ES-I3 (cell line): ENCODE results near the gene PTPN18.

ENCODE experiments used
- H3K36me3 ChIP-seq: 2 replicates; pipeline ENCODE4 v1.6.1; 2013; ENCODE audit warnings: mild to moderate bottlenecking, low read length, control low read depth, moderate library complexity; ENCODE audit not compliant: insufficient read depth
- H3K4me1 ChIP-seq: 2 replicates; pipeline ENCODE4 v1.6.1; 2013; ENCODE audit warnings: mild to moderate bottlenecking, control low read depth, low read length; ENCODE audit not compliant: insufficient read depth
- H3K9ac ChIP-seq: 2 replicates; pipeline ENCODE4 v1.6.1; 2013; ENCODE audit warnings: low read depth, mild to moderate bottlenecking, low read length, moderate library complexity
- H3K9me3 ChIP-seq: 2 replicates; pipeline ENCODE4 v1.6.1; 2013; ENCODE audit warnings: mild to moderate bottlenecking, low read length, moderate library complexity; ENCODE audit not compliant: control insufficient read depth, insufficient read depth

The PTPN18 gene

DNA sequence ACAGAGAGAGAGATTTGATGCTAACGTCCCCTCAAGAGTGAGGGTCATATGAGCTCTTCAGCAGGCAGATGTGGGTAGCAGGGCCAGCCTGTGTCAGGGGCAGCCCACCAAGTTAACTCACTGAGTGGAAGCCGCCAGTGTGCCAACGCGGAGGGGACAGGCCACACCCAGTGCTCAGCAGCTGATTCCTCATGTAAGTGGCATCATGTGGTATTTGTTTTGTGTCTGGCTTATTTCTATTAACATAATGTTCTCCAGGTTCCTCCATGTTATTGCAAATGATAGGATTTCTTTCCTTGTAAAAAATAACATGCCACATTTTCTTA is 9.2 kb upstream of the PTPN18 start:
- Histone ChIP-seq H3K36me3 (peaks cover 14% of the 10 kb centered on the region), H3K9ac (no peak overlapping the region), H3K4me1 (no peaks in the 10 kb centered on the region), H3K9me3 (no peaks in the 10 kb centered on the region)

DNA sequence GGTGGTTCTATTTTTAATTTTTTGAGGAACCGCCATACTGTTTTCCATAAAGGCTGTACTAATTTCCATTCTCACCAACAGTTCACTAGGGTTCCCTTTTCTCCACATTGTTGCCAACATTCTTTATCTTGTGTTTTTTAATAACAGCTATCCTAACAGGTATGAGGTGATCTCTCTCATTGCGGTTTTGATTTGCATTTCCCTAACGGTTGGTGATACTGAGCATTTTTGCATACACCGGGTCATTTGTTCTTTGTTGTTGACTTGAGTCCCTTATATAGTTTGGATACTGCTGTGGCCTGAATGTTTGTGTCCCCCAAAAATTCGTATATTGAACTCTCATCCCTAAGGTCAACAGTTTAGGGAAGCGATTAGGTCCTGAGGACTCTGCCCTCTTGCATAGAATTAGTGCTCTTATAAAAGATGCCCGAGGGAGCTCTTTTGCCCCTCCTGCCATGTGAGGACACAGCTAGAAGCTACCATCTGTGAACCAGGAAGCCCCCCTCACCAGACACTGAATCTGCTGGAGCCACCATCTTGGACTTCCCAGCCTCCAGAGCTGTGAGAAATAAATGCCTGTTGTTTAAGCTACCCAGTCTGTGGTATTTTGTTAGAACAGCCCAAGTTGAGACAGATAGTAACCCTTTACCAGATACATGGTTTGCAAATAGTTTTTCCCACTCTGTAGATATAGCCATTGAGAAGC is 8.5 kb upstream of the PTPN18 start:
- Histone ChIP-seq H3K9me3 (no peaks in the 10 kb centered on the region), H3K36me3 (peaks cover 14% of the 10 kb centered on the region), H3K9ac (no peak overlapping the region), H3K4me1 (no peaks in the 10 kb centered on the region)

DNA sequence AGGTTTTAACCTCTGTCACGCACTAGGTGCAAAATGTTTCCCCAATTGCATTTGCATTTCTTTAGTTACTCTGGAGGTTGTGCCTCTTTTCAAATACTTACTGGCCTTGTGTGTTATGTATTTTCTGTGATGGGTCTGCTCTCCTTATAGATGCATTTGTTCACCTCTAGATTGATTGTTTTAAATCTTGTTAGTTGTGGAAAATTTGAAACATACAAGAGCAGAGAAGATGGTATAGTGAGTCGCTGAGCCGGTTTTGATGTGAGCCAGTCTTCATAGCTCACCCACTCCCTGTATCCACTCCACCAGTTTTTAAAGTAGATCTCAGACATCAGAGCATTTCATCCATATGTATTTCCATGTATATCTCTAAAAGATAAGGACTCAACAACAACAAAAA is 6.7 kb upstream of the PTPN18 start:
- H3K9ac ChIP-seq: no peak overlapping the region
- H3K9me3 ChIP-seq: no peaks in the 10 kb centered on the region
- peaks cover 14% of the 10 kb centered on the region for H3K36me3 ChIP-seq
- H3K4me1 ChIP-seq: no peaks in the 10 kb centered on the region

DNA sequence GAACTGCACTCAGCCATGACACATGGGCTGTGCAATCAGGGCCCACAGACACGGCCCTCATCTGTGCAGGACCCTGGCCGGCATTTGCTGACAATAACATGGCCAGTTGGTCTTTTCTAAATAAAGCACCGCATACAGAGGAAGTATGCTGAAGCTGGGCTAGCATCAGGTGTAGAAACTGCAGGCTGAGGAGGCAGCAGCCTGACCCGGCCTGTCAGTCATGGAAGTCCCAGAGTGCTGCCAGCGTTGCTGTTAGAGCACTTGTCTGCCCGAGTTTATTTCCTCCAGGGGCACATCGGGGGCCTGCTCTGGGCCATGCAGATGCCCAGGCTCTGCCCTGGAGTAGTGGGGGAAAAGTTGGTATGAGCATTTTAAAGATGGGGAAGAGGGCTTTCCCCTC is 4.1 kb upstream of the PTPN18 start:
- peaks cover 3% of the 10 kb centered on the region; the same call in 1 of the 2 replicates for H3K36me3 ChIP-seq
- H3K4me1 ChIP-seq: no peaks in the 10 kb centered on the region
- H3K9me3 ChIP-seq: no peaks in the 10 kb centered on the region
- no peak overlapping the region for H3K9ac ChIP-seq

DNA sequence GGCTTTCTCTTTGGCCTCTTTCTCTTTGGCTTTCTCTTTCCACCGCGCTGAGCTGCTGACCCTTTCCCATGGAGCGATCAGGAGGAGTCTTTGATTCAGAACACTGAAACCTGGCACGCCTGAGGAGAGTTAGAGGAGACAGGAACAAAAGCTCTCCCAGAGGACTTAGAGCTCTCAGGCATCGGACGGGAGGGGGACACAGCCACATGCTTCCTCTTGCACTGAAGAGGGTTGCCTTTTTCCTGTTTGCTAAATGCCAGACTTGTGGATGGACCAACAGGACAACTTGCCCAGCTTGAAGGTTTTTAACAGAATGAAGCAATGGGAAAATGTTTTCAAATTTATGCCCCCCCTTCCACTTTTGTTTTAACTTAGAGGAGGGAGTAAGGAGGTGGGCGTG is 3.6 kb upstream of the PTPN18 start:
- H3K4me1 ChIP-seq: no peaks in the 10 kb centered on the region
- no peaks in the 10 kb centered on the region for H3K9me3 ChIP-seq
- no peak overlapping the region for H3K9ac ChIP-seq
- H3K36me3 ChIP-seq: peaks cover under 1% of the 10 kb centered on the region; the same call in 1 of the 2 replicates

DNA sequence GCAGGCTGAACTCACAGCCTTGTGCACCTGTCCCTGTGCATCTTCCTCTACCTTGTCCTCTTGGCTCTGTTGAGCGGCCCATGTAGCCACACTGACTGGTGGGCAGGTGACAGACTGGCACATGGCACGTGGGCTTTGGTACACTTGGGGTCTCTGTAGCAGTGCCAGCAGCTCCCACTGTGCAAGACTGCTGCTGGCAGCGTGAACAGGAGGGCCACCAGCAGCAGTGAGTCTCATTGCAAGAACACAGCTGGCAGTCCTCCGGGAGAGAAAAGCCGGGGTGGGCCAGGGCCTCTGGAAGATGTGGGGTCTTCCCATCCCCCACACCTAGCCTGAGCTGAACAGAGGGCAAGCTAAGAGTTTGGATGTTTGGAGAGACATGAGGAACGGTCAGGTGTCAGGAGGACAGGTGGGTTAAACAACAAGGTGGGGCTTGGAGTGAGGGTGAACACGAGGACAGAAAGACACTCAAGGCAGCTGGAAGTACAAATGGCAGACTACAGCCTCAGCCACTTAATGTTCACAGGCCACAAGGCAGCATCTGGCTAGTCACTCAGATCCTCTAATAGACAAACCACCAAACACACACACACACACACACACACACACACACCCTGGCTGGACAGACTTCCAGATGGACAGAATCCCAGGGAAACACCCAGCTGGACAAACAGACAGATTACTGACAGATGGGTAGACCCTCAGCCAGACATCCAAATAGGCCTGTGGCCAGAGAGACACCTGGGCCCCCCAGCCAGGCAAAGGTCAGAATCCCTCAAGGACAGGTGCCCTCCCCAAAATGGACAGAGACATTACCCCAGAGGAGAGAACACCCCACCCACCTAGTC is 2.3 kb upstream of the PTPN18 start:
- Histone ChIP-seq H3K4me1 (no peaks in the 10 kb centered on the region), H3K36me3 (no peaks in the 10 kb centered on the region; the same call in 1 of the 2 replicates), H3K9ac (no peak overlapping the region), H3K9me3 (no peaks in the 10 kb centered on the region)

DNA sequence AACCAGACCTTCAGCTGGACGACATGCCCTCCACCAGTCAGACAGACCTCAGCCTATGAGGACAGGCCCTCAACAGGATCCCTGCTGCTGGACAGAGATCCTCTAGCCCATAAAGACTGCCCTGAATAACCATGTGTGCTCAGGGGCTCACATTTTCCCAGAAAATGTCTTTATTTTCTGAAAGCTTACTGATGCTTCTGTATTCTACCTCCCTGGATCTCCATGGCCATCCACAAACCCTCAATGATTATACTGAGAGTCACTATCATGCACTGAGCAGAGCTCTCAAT is 1.8 kb upstream of the PTPN18 start:
- Histone ChIP-seq H3K9me3 (no peaks in the 10 kb centered on the region), H3K36me3 (no peaks in the 10 kb centered on the region), H3K4me1 (no peaks in the 10 kb centered on the region), H3K9ac (no peak overlapping the region)

DNA sequence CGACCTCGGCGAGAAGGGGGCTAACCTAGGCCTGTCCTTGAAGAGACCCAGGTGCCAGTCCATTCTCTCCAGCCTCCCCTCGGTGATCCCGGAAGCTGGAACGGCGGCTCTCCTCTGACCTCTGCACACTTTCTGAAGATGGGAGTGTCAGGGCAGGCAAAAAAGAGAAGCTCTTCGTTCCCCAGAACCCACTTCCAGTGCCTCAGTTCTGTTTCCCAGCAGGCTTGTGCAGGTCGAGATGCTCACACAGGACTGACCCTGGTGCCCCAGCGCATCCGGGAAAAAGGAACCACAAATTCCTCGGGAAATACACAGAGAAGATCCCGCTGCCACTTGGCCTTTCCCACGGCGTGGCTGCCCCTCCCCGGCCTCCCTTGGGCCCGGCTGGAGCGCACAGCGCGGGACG is 681 bp upstream of the PTPN18 start:
- H3K4me1 ChIP-seq: no peaks in the 10 kb centered on the region
- H3K36me3 ChIP-seq: no peaks in the 10 kb centered on the region
- peak overlapping the region; percentile 83; the same call in 1 of the 2 replicates for H3K9ac ChIP-seq
- no peaks in the 10 kb centered on the region for H3K9me3 ChIP-seq

DNA sequence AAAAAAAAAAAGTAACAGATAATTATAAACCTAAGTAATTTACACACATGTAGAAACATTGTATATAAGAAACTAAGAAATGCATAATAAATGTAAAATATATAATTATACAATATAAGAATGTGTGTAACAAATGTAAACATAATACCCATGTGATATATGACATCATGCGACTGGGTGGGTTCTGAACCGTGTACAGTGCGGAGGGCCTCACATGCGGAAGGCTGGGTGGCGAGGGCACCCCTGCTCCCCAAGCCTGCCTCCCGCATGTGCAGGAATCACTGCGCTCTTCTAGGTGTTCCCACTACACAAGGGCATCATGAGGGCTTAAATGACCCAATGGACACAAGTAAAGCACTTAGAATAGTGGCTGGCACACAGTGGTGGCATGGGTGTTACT is 2.0 kb downstream of the PTPN18 start:
- Histone ChIP-seq H3K9me3 (no peaks in the 10 kb centered on the region), H3K9ac (no peak overlapping the region), H3K36me3 (no peaks in the 10 kb centered on the region), H3K4me1 (no peaks in the 10 kb centered on the region)

DNA sequence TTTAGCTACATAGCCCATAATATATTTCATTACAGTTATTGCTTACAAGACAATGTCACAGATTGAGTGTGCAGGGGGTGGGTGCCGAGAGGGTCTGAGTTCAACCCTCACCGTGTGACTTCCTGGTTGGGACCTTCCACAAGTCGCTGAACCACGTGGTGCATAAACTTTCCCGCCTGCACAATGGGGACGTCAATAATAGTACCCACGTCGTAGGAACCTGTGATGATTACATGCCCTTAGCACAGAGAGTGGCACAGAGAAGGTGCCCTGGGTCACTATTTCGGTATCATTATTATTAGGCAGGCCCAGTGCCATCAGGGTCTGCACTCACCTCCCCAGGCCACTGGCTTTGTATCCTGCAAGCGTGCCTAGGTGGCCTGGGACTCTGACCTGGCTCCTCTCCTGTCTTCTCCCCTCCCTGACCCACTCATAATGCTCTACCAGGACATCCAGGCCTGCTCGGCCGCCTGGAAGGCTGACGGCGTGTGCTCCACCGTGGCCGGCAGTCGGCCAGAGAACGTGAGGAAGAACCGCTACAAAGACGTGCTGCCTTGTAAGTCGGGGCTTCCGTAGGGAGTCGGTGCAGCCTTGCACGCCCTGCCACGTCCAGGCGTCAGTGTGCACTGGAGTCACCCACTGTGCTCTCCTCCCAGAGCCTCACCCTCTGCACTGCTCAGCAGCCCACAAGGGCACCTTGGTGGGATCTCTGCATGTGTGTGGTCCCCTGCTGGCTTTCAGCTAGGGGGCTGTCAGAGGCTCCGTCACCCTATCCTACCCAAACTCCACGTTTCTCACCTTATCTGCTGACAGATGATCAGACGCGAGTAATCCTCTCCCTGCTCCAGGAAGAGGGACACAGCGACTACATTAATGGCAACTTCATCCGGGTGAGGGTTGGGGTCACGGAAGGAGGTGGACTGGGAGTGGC is 2.8 kb downstream of the PTPN18 start:
- no peaks in the 10 kb centered on the region for H3K36me3 ChIP-seq
- H3K9ac ChIP-seq: no peak overlapping the region
- no peaks in the 10 kb centered on the region for H3K9me3 ChIP-seq
- no peaks in the 10 kb centered on the region for H3K4me1 ChIP-seq

DNA sequence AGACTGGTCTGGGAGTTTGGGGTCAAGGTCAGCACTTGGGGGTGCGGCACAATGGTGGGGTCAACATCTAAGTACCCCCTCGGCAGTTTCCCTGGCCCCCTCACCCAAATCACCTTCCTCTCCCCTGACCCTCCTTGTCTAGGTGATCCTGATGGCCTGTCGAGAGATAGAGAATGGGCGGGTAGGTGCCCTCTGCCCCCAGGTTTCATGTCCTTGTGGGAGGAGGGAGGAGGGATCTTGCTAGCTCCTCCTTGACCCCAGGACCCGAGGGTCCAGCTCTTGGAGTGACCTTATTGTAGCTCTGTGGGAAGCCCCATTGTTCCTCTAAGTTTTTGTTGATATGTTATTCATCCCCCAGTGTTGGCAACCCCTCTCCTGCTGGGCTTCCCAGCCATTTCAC is 3.6 kb downstream of the PTPN18 start:
- no peaks in the 10 kb centered on the region for H3K4me1 ChIP-seq
- H3K9me3 ChIP-seq: no peaks in the 10 kb centered on the region
- H3K9ac ChIP-seq: no peak overlapping the region
- no peaks in the 10 kb centered on the region for H3K36me3 ChIP-seq

DNA sequence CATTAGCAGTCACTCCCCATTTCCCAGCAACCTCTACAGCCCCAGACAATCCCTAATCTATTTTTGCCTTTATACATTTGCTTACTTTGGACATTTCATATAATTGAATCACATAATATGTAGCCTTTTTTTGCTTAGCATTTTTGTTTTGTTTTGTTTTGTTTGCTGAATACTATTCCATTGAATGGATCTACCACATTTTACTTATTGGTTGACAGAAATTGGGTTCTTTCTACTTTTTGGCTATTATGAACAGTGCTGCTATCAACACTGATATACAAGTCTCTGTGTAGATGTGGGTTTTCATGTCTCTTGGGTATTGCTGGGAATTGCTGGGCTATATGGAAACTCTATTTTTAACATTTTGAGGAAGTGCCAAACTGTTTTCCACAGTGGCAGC is 7.6 kb downstream of the PTPN18 start:
- 0 out of 2 replicates have a peak, but pooled peaks cover under 1% of the 10 kb centered on the region for H3K4me1 ChIP-seq

DNA sequence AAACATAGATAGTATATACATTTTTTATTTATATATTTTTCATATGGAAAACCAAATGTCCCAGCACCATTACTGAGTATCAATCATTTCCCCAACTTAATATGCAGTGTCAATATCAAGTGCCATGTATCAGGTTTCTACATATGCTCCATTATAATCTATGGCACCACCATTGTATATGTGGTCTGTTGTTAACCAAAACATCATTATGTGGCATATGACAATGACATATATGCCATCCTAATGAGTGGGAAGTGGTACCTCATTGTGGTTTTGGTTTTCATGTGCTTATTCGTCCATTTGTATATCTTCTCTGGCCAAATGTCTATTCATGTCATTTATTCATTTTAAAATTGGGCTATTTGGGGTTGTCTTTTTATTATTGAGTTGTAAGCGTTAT is 9.2 kb downstream of the PTPN18 start:
- H3K36me3 ChIP-seq: no peaks in the 10 kb centered on the region
- no peak overlapping the region for H3K9ac ChIP-seq
- peaks cover 13% of the 10 kb centered on the region for H3K4me1 ChIP-seq
- H3K9me3 ChIP-seq: no peaks in the 10 kb centered on the region

More for the DNA sequence above, 7.6 kb downstream of the PTPN18 start:
- H3K9ac ChIP-seq: no peak overlapping the region
- no peaks in the 10 kb centered on the region for H3K9me3 ChIP-seq
- no peaks in the 10 kb centered on the region for H3K36me3 ChIP-seq

DNA sequence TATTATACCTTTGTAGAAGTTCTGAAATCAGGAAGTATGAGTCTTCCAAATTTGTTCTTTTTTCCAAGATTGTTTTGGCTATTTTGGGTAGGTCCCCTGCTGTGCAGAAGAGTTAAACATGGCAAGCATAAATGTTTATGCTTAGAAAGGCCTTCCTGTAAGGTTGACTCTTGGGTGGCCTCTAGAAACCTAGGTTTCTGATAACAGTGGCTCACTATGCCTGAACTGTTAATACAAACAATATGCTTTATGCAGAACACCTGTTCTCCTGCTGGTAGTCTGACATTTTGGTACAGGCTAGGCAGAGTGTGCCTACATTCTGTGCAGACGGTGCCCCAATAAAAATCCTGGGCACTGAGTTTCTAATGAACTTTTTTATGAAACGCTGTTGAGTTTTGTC is 10.1 kb downstream of the PTPN18 start:
- H3K36me3 ChIP-seq: no peaks in the 10 kb centered on the region
- H3K4me1 ChIP-seq: peaks cover 13% of the 10 kb centered on the region
- no peak overlapping the region for H3K9ac ChIP-seq
- H3K9me3 ChIP-seq: no peaks in the 10 kb centered on the region
